ENCODE data around the gene CALR. TPM values are rescaled to one million over a fixed set of nuclear protein-coding genes. Genes with fewer than 3 reads are reported as not detected.

The CALR gene
- total RNA-seq, 2 experiments from 2014 or later, result 407 to 431 TPM

- peaks cover 50% of the 10 kb centered on the region for H3K4me1 Mint-ChIP-seq (ENCODE audit: low read depth)
- no peak for DNase-seq
- CTCF ChIA-PET, result no interaction called here
- H3K9me3 Mint-ChIP-seq, result no peaks in the 10 kb centered on the region
- peaks cover 40% of the 10 kb centered on the region for H3K36me3 Mint-ChIP-seq (ENCODE audit: low read depth)
- peak overlapping the region; percentile 54 for H3K27ac Mint-ChIP-seq
- intact Hi-C loops (cut with micrococcal nuclease), result loop anchor here (5.0 to 10.0 kb wide), 2 partner anchors 901 to 1842 kb away; no protein-coding TSS in a partner anchor
- H3K27me3 Mint-ChIP-seq (ENCODE audit: low read depth), result no peaks in the 10 kb centered on the region
- H3K4me3 Mint-ChIP-seq, result no peak overlapping the region
These were observed 1.8 kb upstream of the CALR start for GRCh38 chr19:12936582-12936981.

DNA sequence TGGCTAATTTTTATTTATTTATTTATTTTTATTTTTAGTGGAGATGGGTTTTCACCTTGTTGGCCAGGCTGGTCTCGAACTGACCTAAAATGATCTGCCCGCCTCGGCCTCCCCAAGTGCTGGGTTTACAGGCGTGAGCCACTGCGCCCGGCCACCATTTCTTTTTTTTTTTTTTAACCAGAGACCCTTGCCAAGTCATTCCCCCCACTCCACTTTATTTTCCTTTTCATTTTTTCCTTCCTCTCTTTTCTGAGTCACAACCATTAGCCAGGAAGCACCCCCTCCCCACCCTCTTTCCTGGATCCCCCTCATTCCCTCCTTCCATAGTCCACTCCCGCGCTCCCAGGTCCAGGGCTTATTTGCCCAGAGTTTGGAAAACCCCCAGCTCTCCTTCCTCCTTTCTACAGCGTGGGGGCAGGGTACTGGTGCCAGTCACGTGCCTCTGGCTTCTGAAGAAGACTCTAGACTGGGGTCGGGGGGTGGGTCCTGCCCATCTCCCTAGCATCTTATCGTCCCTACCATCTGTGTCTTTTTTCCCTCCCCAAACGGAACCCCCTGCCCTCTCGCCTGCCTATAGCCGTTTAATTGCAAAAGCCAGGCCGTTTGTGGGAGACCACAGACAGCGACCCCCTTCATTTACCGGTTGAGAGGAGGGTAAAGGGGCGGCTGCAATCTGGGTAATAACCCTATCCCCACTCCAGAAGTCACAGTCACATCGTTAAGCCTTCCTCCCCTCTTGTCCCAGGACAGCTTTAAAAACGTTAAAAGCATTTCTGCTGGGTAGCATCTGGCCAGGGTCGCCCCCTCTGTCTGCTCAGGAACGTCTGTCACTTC is 1.1 kb upstream of the CALR start:
- peak overlapping the region; percentile 92 for H3K4me3 Mint-ChIP-seq
- CTCF ChIA-PET, result interaction anchor here (1.2 to 1.4 kb wide), 3 partner anchors 9 to 52 kb away, joined by 3 to 12 read pairs (median 4); partner anchors contain the start of gene RAD23A
- peaks cover 46% of the 10 kb centered on the region for H3K36me3 Mint-ChIP-seq (ENCODE audit: low read depth)
- intact Hi-C loops (cut with micrococcal nuclease), result loop anchor here (1.0 to 10.0 kb wide), 3 partner anchors 8 to 1843 kb away; partner anchors contain the start of gene RAD23A
- H3K27me3 Mint-ChIP-seq (ENCODE audit: low read depth), result no peaks in the 10 kb centered on the region
- peak; percentile 56 for DNase-seq
- H3K4me1 Mint-ChIP-seq (ENCODE audit: low read depth), result peaks cover 53% of the 10 kb centered on the region
- peak overlapping the region; percentile 94 for H3K27ac Mint-ChIP-seq
- no peaks in the 10 kb centered on the region for H3K9me3 Mint-ChIP-seq

GRCh38 chr19:12938779-12939601 is 581 bp downstream of the CALR start:
- DNase-seq, result peak; percentile 67
- intact Hi-C loops (cut with micrococcal nuclease), result loop anchor here (1.0 to 10.0 kb wide), 10 partner anchors 18 to 1844 kb away; partner anchors contain the start of genes GADD45GIP1, GCDH, JUNB and TRIR
- H3K9me3 Mint-ChIP-seq, result no peaks in the 10 kb centered on the region
- CTCF ChIA-PET, result no interaction called here
- peak overlapping the region; percentile 94 for H3K27ac Mint-ChIP-seq
- H3K4me1 Mint-ChIP-seq (ENCODE audit: low read depth), result peaks cover 52% of the 10 kb centered on the region
- H3K4me3 Mint-ChIP-seq, result peak overlapping the region; percentile 92
- H3K36me3 Mint-ChIP-seq (ENCODE audit: low read depth), result peaks cover 52% of the 10 kb centered on the region
- no peaks in the 10 kb centered on the region for H3K27me3 Mint-ChIP-seq (ENCODE audit: low read depth)

DNA sequence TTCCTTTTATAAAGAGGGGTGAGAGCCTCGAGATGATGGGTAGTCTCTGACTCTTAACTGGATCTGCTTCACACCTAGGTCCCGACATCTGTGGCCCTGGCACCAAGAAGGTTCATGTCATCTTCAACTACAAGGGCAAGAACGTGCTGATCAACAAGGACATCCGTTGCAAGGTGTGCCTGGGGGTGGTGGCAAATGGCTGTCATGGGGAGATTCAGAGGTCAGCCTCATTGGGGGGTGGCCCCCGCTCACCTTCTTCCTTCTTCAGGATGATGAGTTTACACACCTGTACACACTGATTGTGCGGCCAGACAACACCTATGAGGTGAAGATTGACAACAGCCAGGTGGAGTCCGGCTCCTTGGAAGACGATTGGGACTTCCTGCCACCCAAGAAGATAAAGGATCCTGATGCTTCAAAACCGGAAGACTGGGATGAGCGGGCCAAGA is 1.6 kb downstream of the CALR start:
- Mint-ChIP-seq H3K4me3 (peak overlapping the region; percentile 92), H3K27ac (peak overlapping the region; percentile 94), H3K4me1 (ENCODE audit: low read depth) (peaks cover 61% of the 10 kb centered on the region), H3K27me3 (ENCODE audit: low read depth) (no peaks in the 10 kb centered on the region), H3K36me3 (ENCODE audit: low read depth) (peaks cover 61% of the 10 kb centered on the region), H3K9me3 (no peaks in the 10 kb centered on the region)
- intact Hi-C loops (cut with micrococcal nuclease), result loop anchor here (2.0 to 10.0 kb wide), 7 partner anchors 17 to 1845 kb away; partner anchors contain the start of genes GADD45GIP1, JUNB and TRIR
- no peak for DNase-seq
- CTCF ChIA-PET, result no interaction called here

DNA sequence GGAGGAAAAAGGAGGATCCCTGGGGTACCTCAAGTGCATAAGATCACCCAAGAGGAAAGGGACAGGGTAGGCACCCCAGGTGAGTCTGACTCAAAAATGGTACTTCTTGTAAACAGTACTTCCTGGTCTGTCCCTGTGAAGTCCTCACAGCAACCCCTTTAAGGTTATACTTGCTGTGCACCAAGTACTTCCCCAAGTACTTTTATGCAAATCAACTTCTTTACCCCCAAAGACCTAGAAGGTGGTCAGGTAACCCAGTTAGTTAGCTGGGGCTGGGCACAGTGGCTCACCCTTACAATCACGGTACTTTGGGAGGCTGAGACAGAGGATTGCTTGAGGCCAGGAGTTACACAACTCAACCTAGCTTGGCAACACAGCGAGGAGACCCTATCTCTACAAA is 2.5 kb downstream of the CALR start:
- intact Hi-C loops (cut with micrococcal nuclease), result no loop called here
- Mint-ChIP-seq H3K4me3 (peak overlapping the region; percentile 92), H3K4me1 (ENCODE audit: low read depth) (peaks cover 67% of the 10 kb centered on the region), H3K27me3 (ENCODE audit: low read depth) (no peaks in the 10 kb centered on the region), H3K36me3 (ENCODE audit: low read depth) (peaks cover 69% of the 10 kb centered on the region), H3K9me3 (no peaks in the 10 kb centered on the region), H3K27ac (peak overlapping the region; percentile 94)
- DNase-seq, result no peak
- CTCF ChIA-PET, result no interaction called here

GRCh38 chr19:12943437-12944044 is 5.1 kb downstream of the CALR start:
- Mint-ChIP-seq H3K4me1 (ENCODE audit: low read depth) (peaks cover 72% of the 10 kb centered on the region), H3K9me3 (no peaks in the 10 kb centered on the region), H3K36me3 (ENCODE audit: low read depth) (peaks cover 86% of the 10 kb centered on the region), H3K4me3 (peak overlapping the region; percentile 2), H3K27me3 (ENCODE audit: low read depth) (no peaks in the 10 kb centered on the region), H3K27ac (peak overlapping the region; percentile 78)
- intact Hi-C loops (cut with micrococcal nuclease), result no loop called here
- CTCF ChIA-PET, result no interaction called here
- DNase-seq, result no peak

- Mint-ChIP-seq H3K27me3 (ENCODE audit: low read depth) (no peaks in the 10 kb centered on the region), H3K4me1 (ENCODE audit: low read depth) (peaks cover 71% of the 10 kb centered on the region), H3K9me3 (no peaks in the 10 kb centered on the region), H3K27ac (peak overlapping the region; percentile 97), H3K36me3 (ENCODE audit: low read depth) (peaks cover 81% of the 10 kb centered on the region), H3K4me3 (no peak overlapping the region)
- intact Hi-C loops (cut with micrococcal nuclease), result no loop called here
- CTCF ChIA-PET, result no interaction called here
- DNase-seq, result no peak
These were observed 5.8 kb downstream of the CALR start for GRCh38 chr19:12944104-12944674.

- Mint-ChIP-seq H3K9me3 (no peaks in the 10 kb centered on the region), H3K27me3 (ENCODE audit: low read depth) (no peaks in the 10 kb centered on the region), H3K36me3 (ENCODE audit: low read depth) (peaks cover 74% of the 10 kb centered on the region), H3K27ac (peak within 1 kb of the TSS; percentile 97), H3K4me1 (ENCODE audit: low read depth) (peaks cover 57% of the 10 kb centered on the region), H3K4me3 (peak within 1 kb of the TSS; percentile 90)
- intact Hi-C loops (cut with micrococcal nuclease), result loop anchor here (1.0 kb wide), 3 partner anchors 8 to 60 kb away; no protein-coding TSS in a partner anchor
- DNase-seq, result peak; percentile 98
- CTCF ChIA-PET, result interaction anchor here (1.0 to 2.8 kb wide), 2 partner anchors 8 to 20 kb away, joined by 3 to 17 read pairs; no protein-coding TSS in a partner anchor
These were observed 7.2 kb downstream of the CALR start, which contains the start of gene RAD23A for GRCh38 chr19:12945479-12946091. Gene RAD23A, plus strand, starts transcription at chr19:12945862. Its CDS starts 87 bp downstream, at chr19:12945949.

DNA sequence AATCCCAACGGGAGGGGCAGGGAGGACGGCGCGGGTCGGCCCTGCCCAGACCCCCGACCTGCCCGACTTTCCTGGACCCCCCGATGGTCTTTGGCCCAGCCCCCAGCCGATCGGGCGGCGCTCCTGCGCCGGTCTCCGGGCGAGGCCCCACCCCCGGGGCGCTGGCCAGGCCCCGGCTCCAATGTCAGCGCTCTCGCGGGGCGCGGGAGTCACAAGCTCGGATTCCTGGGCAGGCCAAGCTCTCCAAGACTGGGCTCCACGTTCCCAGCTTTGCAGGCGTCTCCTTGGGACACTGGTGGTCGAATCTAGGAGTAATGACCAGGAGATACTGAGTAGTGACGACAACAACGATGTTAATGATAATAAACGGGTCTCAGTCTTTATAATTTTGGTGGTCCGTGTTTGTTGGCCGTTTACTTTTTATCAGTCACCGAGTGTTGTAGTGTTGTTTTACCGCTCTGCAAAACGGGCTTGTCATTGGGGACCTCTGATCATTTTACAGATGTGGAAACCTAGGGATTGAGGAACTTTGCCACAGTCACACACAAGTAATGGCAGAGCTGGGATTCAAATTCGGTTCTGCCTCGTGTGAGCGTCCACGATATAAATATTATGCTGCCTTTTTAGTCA is 7.8 kb downstream of the CALR start:
- H3K4me1 Mint-ChIP-seq (ENCODE audit: low read depth), result peaks cover 54% of the 10 kb centered on the region

GRCh38 chr19:12946731-12947496 is 8.5 kb downstream of the CALR start:
- DNase-seq, result no peak
- H3K27ac Mint-ChIP-seq, result peak overlapping the region; percentile 91
- peaks cover 51% of the 10 kb centered on the region for H3K4me1 Mint-ChIP-seq (ENCODE audit: low read depth)
- CTCF ChIA-PET, result interaction anchor here (1.0 to 2.8 kb wide), 2 partner anchors 9 to 19 kb away, joined by 3 to 17 read pairs; no protein-coding TSS in a partner anchor
- peaks cover 72% of the 10 kb centered on the region for H3K36me3 Mint-ChIP-seq (ENCODE audit: low read depth)
- H3K9me3 Mint-ChIP-seq, result no peaks in the 10 kb centered on the region
- H3K27me3 Mint-ChIP-seq (ENCODE audit: low read depth), result no peaks in the 10 kb centered on the region
- peak overlapping the region; percentile 90 for H3K4me3 Mint-ChIP-seq
- intact Hi-C loops (cut with micrococcal nuclease), result no loop called here

More for the DNA sequence above, 7.8 kb downstream of the CALR start:
- CTCF ChIA-PET, result interaction anchor here (1.0 to 2.8 kb wide), 2 partner anchors 9 to 20 kb away, joined by 3 to 17 read pairs; no protein-coding TSS in a partner anchor
- peaks cover 71% of the 10 kb centered on the region for H3K36me3 Mint-ChIP-seq (ENCODE audit: low read depth)
- intact Hi-C loops (cut with micrococcal nuclease), result no loop called here
- H3K27me3 Mint-ChIP-seq (ENCODE audit: low read depth), result no peaks in the 10 kb centered on the region
- H3K27ac Mint-ChIP-seq, result peak overlapping the region; percentile 91
- peak; percentile 59 for DNase-seq
- peak overlapping the region; percentile 90 for H3K4me3 Mint-ChIP-seq
- H3K9me3 Mint-ChIP-seq, result no peaks in the 10 kb centered on the region
